ENCODE data around the gene SSR4.

GRCh38 chrX:153791104-153791852 lies 3.2 kb upstream of the SSR4 start:
- TF ChIP-seq CTCF (conservative IDR thresholded peaks at IDR 0.05) (no peak), ZFX (IDR thresholded peaks at IDR 0.05) (no peak)

Data from C4-2B (cell line).